ENCODE data around the gene FAM219B. TPM values are rescaled to one million over a fixed set of nuclear protein-coding genes. Genes with fewer than 3 reads are reported as not detected.

FAM219B gene
- total and polyA plus RNA-seq, 2 experiments from 2014 or later: 28.8 to 61.4 TPM

- H3K27ac Mint-ChIP-seq: no peak overlapping the region
- no peak for TF ChIP-seq NANOG (IDR thresholded peaks at IDR 0.05; ENCODE audit: borderline replicate concordance)
- no peak for TF ChIP-seq ZNF114 (CRISPR knock-in tag; IDR thresholded peaks at IDR 0.05)
- no peak for TF ChIP-seq ZNF331 (CRISPR knock-in tag; IDR thresholded peaks at IDR 0.05; ENCODE audit: low read depth)
- TF ChIP-seq STAT1 (IDR thresholded peaks at IDR 0.05; ENCODE audit: unreplicated experiment): no peak
- no peak for TF ChIP-seq CREB1 (CRISPR knock-in tag; IDR thresholded peaks at IDR 0.05; ENCODE audit: low read depth)
- TF ChIP-seq CTCF (conservative IDR thresholded peaks at IDR 0.05; ENCODE audit: low read depth in 2 of 2): no peak
- TF ChIP-seq ZNF462 (CRISPR knock-in tag; IDR thresholded peaks at IDR 0.05): no peak
- no peak for TF ChIP-seq ETS1 (IDR thresholded peaks at IDR 0.05)
- TF ChIP-seq JUNB (IDR thresholded peaks at IDR 0.05; ENCODE audit: unreplicated experiment): no peak
- TF ChIP-seq EZH2phosphoT487 (IDR thresholded peaks at IDR 0.05; ENCODE audit: unreplicated experiment): no peak
These were observed 28.4 kb downstream of the FAM219B start for GRCh38 chr15:74878273-74878672.

More at GRCh38 chr15:74878273-74878672, 28.4 kb downstream of the FAM219B start:
- Histone ChIP-seq H3K4me1 (ENCODE audit: insufficient read depth) (no peaks in the 10 kb centered on the region), H3K4me3 (no peak overlapping the region), H3K79me2 (replicated peaks; ENCODE audit: insufficient read depth) (no peaks in the 10 kb centered on the region), H3K9me2 (ENCODE audit: insufficient read depth) (no peaks in the 10 kb centered on the region), H3K27ac (ENCODE audit: low read depth) (peak overlapping the region; percentile 63; the same call in 1 of the 2 replicates), H3K4me2 (no peak overlapping the region), H4K20me1 (replicated peaks; ENCODE audit: insufficient read depth) (no peaks in the 10 kb centered on the region), H3F3A (replicated peaks; ENCODE audit: low read depth) (0 out of 2 replicates have a peak, but pooled peaks cover 8% of the 10 kb centered on the region), H3K36me3 (ENCODE audit: insufficient read depth) (no peaks in the 10 kb centered on the region), H2AFZ (0 out of 2 replicates have a peak overlapping the region, but pooled peaks have one; percentile 43), H3K27me3 (ENCODE audit: insufficient read depth) (no peaks in the 10 kb centered on the region)
- Mint-ChIP-seq H3K4me3 (no peak overlapping the region), H3K27me3 (ENCODE audit: insufficient read depth, low read depth, poor library complexity) (peaks cover 9% of the 10 kb centered on the region), H3K9me3 (peaks cover 16% of the 10 kb centered on the region), H3K4me1 (peaks cover 2% of the 10 kb centered on the region; the same call in 1 of the 3 replicates), H3K36me3 (ENCODE audit: low read depth) (peaks cover 5% of the 10 kb centered on the region; the same call in 2 of the 3 replicates)
- DNase-seq (ENCODE audit: low spot score): no peak
- ATAC-seq: no peak
